Glutamatergic neuron (in vitro differentiated cells): Measurements from ENCODE around the gene PIK3C2G. TPM values are rescaled to one million over a fixed set of nuclear protein-coding genes. Genes with fewer than 3 reads are reported as not detected.

Source experiments
- DNase-seq: peaks from one replicate; pipeline ENCODE4 v3.0.0; 2022
- H3K27ac Mint-ChIP-seq: one replicate; pipeline ENCODE4 v1.8.0; 2020; ENCODE audit warnings: mild to moderate bottlenecking, mixed read lengths, inconsistent platforms; ENCODE audit not compliant: unreplicated experiment
- H3K27me3 Mint-ChIP-seq: one replicate; pipeline ENCODE4 v1.8.0; 2020; ENCODE audit warnings: mild to moderate bottlenecking, moderate library complexity, mixed read lengths, inconsistent platforms; ENCODE audit not compliant: unreplicated experiment
- H3K36me3 Mint-ChIP-seq: one replicate; pipeline ENCODE4 v1.8.0; 2020; ENCODE audit warnings: mild to moderate bottlenecking, mixed read lengths, inconsistent platforms; ENCODE audit not compliant: unreplicated experiment
- H3K4me1 Mint-ChIP-seq: one replicate; pipeline ENCODE4 v1.8.0; 2020; ENCODE audit warnings: mild to moderate bottlenecking, low read depth, mixed read lengths, inconsistent platforms; ENCODE audit not compliant: unreplicated experiment
- H3K4me3 Mint-ChIP-seq: one replicate; pipeline ENCODE4 v1.8.0; 2020; ENCODE audit warnings: mild to moderate bottlenecking, mixed read lengths, inconsistent platforms; ENCODE audit not compliant: unreplicated experiment
- H3K9me3 Mint-ChIP-seq: one replicate; pipeline ENCODE4 v1.8.0; 2020; ENCODE audit warnings: mild to moderate bottlenecking, moderate library complexity, mixed read lengths, inconsistent platforms; ENCODE audit not compliant: unreplicated experiment
- CTCF ChIP-seq: fragments of 200-600 bp; sonication (generic); IDR thresholded peaks from one replicate; pipeline ENCODE4 v1.5.0; 2021; ENCODE audit not compliant: partially characterized antibody, unreplicated experiment
- total RNA-seq: library from RNA; stranded (reverse); fragmentation: NEBNext Ultra II Directional; extraction: Animal tissue kit (Norgen Biotek cat#: 25700); gene quantifications from one replicate; pipeline ENCODE4 v1.2.1, GENCODE V29; 2021; ENCODE audit not compliant: unreplicated experiment

Gene PIK3C2G
- total RNA-seq, 1 donor from 2014 or later: not detected

- Mint-ChIP-seq H3K27ac (no peak overlapping the region), H3K9me3 (no peaks in the 10 kb centered on the region)
These were observed 382.4 kb downstream of the PIK3C2G start for GRCh38 chr12:18643681-18644080.

GRCh38 chr12:18644564-18644963 lies 383.2 kb downstream of the PIK3C2G start:
- Mint-ChIP-seq H3K4me3 (no peak overlapping the region), H3K4me1 (peaks cover 3% of the 10 kb centered on the region), H3K36me3 (no peaks in the 10 kb centered on the region), H3K9me3 (no peaks in the 10 kb centered on the region), H3K27me3 (no peaks in the 10 kb centered on the region), H3K27ac (no peak overlapping the region)
- TF ChIP-seq CTCF: no peak
- no peak for DNase-seq

More at GRCh38 chr12:18643681-18644080, 382.4 kb downstream of the PIK3C2G start:
- H3K4me3 Mint-ChIP-seq: no peak overlapping the region
- H3K4me1 Mint-ChIP-seq: peaks cover 3% of the 10 kb centered on the region
- no peaks in the 10 kb centered on the region for H3K36me3 Mint-ChIP-seq
- no peak for TF ChIP-seq CTCF
- no peaks in the 10 kb centered on the region for H3K27me3 Mint-ChIP-seq
- DNase-seq: no peak

- DNase-seq: no peak
- TF ChIP-seq CTCF: no peak
- H3K4me3 Mint-ChIP-seq: no peak overlapping the region
- H3K27ac Mint-ChIP-seq: no peak overlapping the region
- H3K27me3 Mint-ChIP-seq: peaks cover 1% of the 10 kb centered on the region
- H3K9me3 Mint-ChIP-seq: no peaks in the 10 kb centered on the region
- no peaks in the 10 kb centered on the region for H3K4me1 Mint-ChIP-seq
- no peaks in the 10 kb centered on the region for H3K36me3 Mint-ChIP-seq
These were observed 385.1 kb downstream of the PIK3C2G start for GRCh38 chr12:18646286-18646890.

- peaks cover 1% of the 10 kb centered on the region for H3K27me3 Mint-ChIP-seq
These were observed 390.2 kb downstream of the PIK3C2G start for GRCh38 chr12:18651525-18651924.

More at GRCh38 chr12:18651525-18651924, 390.2 kb downstream of the PIK3C2G start:
- Mint-ChIP-seq H3K36me3 (no peaks in the 10 kb centered on the region), H3K9me3 (no peaks in the 10 kb centered on the region), H3K4me1 (no peaks in the 10 kb centered on the region), H3K27ac (no peak overlapping the region), H3K4me3 (no peak overlapping the region)
- no peak for TF ChIP-seq CTCF
- no peak for DNase-seq
